Measurements from ENCODE around the gene SRGAP2.
"Not testable (repeated sequence)": the region's sequence is repeated elsewhere in the genome, so short reads cannot be mapped to it uniquely, and the experiment has no call there.

The SRGAP2 gene

GRCh38 chr1:206210802-206211201, 7.5 kb downstream of the SRGAP2 start:
- not testable (repeated sequence) for DNase-seq

GRCh38 chr1:206215600-206216392, 12.5 kb downstream of the SRGAP2 start:
- DNase-seq: not testable (repeated sequence)

- not testable (repeated sequence) for DNase-seq
Observed at GRCh38 chr1:206218285-206218684, 14.9 kb downstream of the SRGAP2 start.

GRCh38 chr1:206218765-206219164, 15.4 kb downstream of the SRGAP2 start:
- not testable (repeated sequence) for DNase-seq

- DNase-seq: not testable (repeated sequence)
Observed at GRCh38 chr1:206219514-206220331, 16.4 kb downstream of the SRGAP2 start.

GRCh38 chr1:206220332-206221000, 17.1 kb downstream of the SRGAP2 start:
- DNase-seq: not testable (repeated sequence)

GRCh38 chr1:206221585-206221984, 18.2 kb downstream of the SRGAP2 start:
- DNase-seq: not testable (repeated sequence)

- not testable (repeated sequence) for DNase-seq
Observed at GRCh38 chr1:206224190-206224776, 20.9 kb downstream of the SRGAP2 start.

- DNase-seq: not testable (repeated sequence)
Observed at GRCh38 chr1:206225386-206225785, 22.0 kb downstream of the SRGAP2 start.

- not testable (repeated sequence) for DNase-seq
Observed at GRCh38 chr1:206226886-206227285, 23.5 kb downstream of the SRGAP2 start.

- not testable (repeated sequence) for DNase-seq
Observed at GRCh38 chr1:206229286-206229685, 25.9 kb downstream of the SRGAP2 start.

- not testable (repeated sequence) for DNase-seq
Observed at GRCh38 chr1:206231989-206232388, 28.6 kb downstream of the SRGAP2 start.

GRCh38 chr1:206232970-206233645, 29.8 kb downstream of the SRGAP2 start:
- DNase-seq: not testable (repeated sequence)

GRCh38 chr1:206234189-206234916, 31.0 kb downstream of the SRGAP2 start:
- DNase-seq: not testable (repeated sequence)

GRCh38 chr1:206235190-206235589, 31.8 kb downstream of the SRGAP2 start:
- DNase-seq: not testable (repeated sequence)

GRCh38 chr1:206240288-206240687, 36.9 kb downstream of the SRGAP2 start:
- not testable (repeated sequence) for DNase-seq

- not testable (repeated sequence) for DNase-seq
Observed at GRCh38 chr1:206243335-206243734, 40.0 kb downstream of the SRGAP2 start.

- DNase-seq: not testable (repeated sequence)
Observed at GRCh38 chr1:206245479-206245878, 42.1 kb downstream of the SRGAP2 start.

- DNase-seq: not testable (repeated sequence)
Observed at GRCh38 chr1:206246129-206246886, 43.0 kb downstream of the SRGAP2 start.

- DNase-seq: not testable (repeated sequence)
Observed at GRCh38 chr1:206250953-206251681, 47.8 kb downstream of the SRGAP2 start.
